Measurements from ENCODE around the gene APBA2. TPM values are rescaled to one million over a fixed set of nuclear protein-coding genes. Genes with fewer than 3 reads are reported as not detected.

APBA2 gene
- total RNA-seq, 2 donors from 2014 or later: 0.77 to 1.0 TPM

DNA sequence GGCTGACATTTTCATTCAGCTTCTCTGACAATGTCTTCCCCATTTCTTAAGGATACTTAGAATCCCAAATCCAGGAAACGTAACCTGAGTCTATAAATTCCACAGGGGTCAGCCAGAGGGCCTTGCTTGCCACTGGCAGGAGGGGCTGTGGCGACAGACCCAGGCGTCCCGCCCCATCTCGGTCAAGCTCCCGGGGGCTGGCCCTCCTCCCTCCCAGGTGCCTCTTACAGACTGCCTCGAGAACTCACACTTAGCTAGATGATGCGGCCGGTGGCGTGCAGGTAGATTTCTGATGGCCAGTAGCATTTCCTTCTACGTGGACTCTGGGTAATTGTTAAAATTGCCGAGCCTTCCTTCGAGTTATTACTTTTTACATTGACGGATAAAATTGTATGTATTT is 211.4 kb downstream of the APBA2 start:
- no peak for DNase-seq

DNA sequence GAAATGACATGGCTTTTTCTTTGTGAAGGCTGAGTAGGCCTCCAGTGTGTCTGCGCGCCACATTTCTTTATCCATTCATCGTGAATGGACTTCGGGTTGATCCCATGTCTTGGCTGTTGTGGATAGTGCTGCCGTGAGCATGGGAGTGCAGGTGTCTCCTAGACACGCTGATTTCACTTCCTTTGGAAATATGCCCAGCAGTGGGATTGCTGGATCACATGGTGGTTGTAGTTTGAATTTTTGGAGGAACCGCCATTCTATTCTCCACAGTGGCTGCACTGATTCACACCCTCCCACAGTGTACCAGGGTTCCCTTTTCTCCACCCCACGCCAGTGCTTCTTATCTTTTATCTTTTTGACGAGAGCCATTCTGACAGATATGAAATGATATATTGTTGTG is 212.2 kb downstream of the APBA2 start:
- no peaks in the 10 kb centered on the region for H3K9me3 ChIP-seq
- no peak overlapping the region for H3K4me3 ChIP-seq
- H3K27ac ChIP-seq: no peak overlapping the region
- no peak for DNase-seq
- TF ChIP-seq, protein P1, sequence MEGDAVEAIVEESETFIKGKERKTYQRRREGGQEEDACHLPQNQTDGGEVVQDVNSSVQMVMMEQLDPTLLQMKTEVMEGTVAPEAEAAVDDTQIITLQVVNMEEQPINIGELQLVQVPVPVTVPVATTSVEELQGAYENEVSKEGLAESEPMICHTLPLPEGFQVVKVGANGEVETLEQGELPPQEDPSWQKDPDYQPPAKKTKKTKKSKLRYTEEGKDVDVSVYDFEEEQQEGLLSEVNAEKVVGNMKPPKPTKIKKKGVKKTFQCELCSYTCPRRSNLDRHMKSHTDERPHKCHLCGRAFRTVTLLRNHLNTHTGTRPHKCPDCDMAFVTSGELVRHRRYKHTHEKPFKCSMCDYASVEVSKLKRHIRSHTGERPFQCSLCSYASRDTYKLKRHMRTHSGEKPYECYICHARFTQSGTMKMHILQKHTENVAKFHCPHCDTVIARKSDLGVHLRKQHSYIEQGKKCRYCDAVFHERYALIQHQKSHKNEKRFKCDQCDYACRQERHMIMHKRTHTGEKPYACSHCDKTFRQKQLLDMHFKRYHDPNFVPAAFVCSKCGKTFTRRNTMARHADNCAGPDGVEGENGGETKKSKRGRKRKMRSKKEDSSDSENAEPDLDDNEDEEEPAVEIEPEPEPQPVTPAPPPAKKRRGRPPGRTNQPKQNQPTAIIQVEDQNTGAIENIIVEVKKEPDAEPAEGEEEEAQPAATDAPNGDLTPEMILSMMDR (IDR thresholded peaks at IDR 0.05): no peak
- no peak overlapping the region for H3K9ac ChIP-seq (ENCODE audit: low read depth in 2 of 2, low read length in 2 of 2)
- intact Hi-C loops (cut with DNase I): no loop called here
- no peaks in the 10 kb centered on the region for H3K27me3 ChIP-seq
- no peaks in the 10 kb centered on the region for H3K36me3 ChIP-seq
- H3K4me1 ChIP-seq: no peaks in the 10 kb centered on the region

More for the DNA sequence above, 211.4 kb downstream of the APBA2 start:
- Histone ChIP-seq H3K27ac (no peak overlapping the region), H3K9me3 (no peaks in the 10 kb centered on the region), H3K9ac (ENCODE audit: low read depth in 2 of 2, low read length in 2 of 2) (no peak overlapping the region), H3K4me1 (no peaks in the 10 kb centered on the region), H3K36me3 (no peaks in the 10 kb centered on the region), H3K4me3 (no peak overlapping the region), H3K27me3 (no peaks in the 10 kb centered on the region)
- intact Hi-C loops (cut with DNase I): no loop called here
- TF ChIP-seq, protein P1 (IDR thresholded peaks at IDR 0.05): no peak

DNA sequence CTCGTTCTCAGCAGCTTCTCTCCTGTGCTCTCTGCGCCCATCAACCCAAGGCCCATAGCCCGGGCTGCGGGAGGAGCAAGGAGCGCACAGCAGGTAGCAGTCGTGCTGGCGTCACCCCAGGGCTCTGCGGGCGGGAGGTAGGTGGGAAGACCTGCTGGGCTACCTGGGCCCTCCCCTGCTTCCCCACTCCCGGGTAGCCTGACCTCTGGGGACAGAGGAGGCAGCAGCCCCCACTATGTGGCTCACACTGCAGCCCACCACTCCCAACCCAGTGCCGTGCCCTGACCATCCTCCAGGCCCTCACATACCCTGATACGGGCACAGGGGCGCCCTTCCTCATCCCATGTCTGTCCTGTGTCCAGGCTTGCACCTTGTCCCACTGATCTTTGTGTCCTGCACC is 212.9 kb downstream of the APBA2 start:
- intact Hi-C loops (cut with DNase I): no loop called here
- Histone ChIP-seq H3K9ac (ENCODE audit: low read depth in 2 of 2, low read length in 2 of 2) (no peak overlapping the region), H3K4me1 (no peaks in the 10 kb centered on the region), H3K27ac (no peak overlapping the region), H3K9me3 (no peaks in the 10 kb centered on the region), H3K4me3 (no peak overlapping the region), H3K27me3 (no peaks in the 10 kb centered on the region), H3K36me3 (no peaks in the 10 kb centered on the region)
- DNase-seq: no peak
- TF ChIP-seq, protein P1 (IDR thresholded peaks at IDR 0.05): no peak

DNA sequence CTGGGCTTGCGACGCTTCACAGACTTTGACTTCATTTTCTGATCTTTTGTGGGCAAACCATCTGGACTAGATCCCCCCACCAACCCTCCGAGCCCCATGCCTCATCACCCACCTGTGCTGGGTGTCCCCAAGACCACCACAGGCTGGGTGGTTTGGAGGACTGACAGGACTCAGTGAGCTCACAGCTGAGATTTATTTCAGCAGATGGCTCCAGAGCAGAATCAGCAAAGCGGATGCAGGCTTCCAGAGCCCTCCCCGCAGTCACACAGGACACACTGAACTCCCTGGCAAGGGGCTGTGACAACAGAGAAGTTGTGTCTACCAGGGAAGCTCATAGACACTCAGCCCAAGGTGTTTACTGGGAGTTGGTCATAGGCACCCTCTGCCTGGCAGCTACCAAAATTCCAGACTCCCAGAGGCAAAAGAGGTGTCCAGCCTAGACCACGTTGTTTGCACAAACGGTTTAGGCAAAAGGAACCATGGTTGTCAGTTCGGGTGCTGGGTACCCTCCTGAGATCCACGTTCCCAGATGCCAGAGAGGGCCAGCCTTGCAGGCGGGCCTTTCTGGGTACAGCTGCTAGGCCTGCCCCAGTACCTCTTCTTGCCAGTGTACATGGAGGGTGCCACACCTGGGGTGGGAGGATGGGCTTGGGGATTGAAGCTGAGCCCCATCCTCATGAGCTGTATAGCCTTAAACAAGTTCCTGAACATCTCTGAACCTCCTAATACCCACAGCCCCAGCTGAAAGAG is 213.5 kb downstream of the APBA2 start:
- TF ChIP-seq, protein P1 (IDR thresholded peaks at IDR 0.05): no peak
- H3K9me3 ChIP-seq: no peaks in the 10 kb centered on the region
- H3K27me3 ChIP-seq: no peaks in the 10 kb centered on the region
- no peaks in the 10 kb centered on the region for H3K36me3 ChIP-seq
- no peaks in the 10 kb centered on the region for H3K4me1 ChIP-seq
- H3K9ac ChIP-seq (ENCODE audit: low read depth in 2 of 2, low read length in 2 of 2): no peak overlapping the region
- H3K27ac ChIP-seq: no peak overlapping the region
- no peak for DNase-seq
- intact Hi-C loops (cut with DNase I): no loop called here
- no peak overlapping the region for H3K4me3 ChIP-seq

DNA sequence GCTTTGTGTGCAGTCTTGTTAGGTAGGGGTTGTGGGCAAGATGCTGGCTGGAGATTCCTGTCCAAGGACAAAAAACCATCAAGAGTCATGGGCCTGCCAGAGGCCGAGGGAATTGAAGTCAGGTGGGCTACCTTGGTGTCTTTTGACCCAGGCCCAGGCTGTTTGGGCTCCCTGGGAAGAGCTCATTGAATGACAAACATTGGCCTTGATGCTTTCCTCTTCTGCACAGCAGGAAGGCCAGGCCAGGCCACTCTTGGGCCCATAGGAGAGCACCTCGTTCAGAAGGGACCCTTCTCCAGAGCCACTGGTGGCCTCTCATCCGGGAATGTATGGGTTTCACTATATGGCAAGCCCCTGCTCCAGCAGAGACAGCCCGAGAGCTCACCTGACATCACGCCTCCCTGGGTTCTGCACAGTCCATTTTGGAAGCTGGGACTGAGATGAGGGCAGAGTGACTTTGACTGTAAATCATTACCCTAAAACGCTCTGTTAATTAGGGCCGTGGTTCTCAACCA is 214.8 kb downstream of the APBA2 start:
- intact Hi-C loops (cut with DNase I): no loop called here
- DNase-seq: no peak
- no peak overlapping the region for H3K4me3 ChIP-seq
- no peaks in the 10 kb centered on the region for H3K27me3 ChIP-seq
- no peak overlapping the region for H3K27ac ChIP-seq
- no peaks in the 10 kb centered on the region for H3K36me3 ChIP-seq
- no peaks in the 10 kb centered on the region for H3K9me3 ChIP-seq
- no peaks in the 10 kb centered on the region for H3K4me1 ChIP-seq
- no peak overlapping the region for H3K9ac ChIP-seq (ENCODE audit: low read depth in 2 of 2, low read length in 2 of 2)
- TF ChIP-seq, protein P1 (IDR thresholded peaks at IDR 0.05): no peak

Data from colonic mucosa (tissue), 4 donors.